Stomach smooth muscle (tissue), 2 donors: ENCODE measurements around the gene ZFYVE28.

ENCODE experiments used
- H3K27ac ChIP-seq: one replicate; pipeline ENCODE4 v1.7.0; 2013; ENCODE audit warnings: mild to moderate bottlenecking, low read length, inconsistent platforms
- H3K27me3 ChIP-seq, 2 donors: one replicate each; pipeline ENCODE4 v1.7.0; 2013; ENCODE audit warnings: low read length in 2 of 2; ENCODE audit not compliant: insufficient read depth in 2 of 2, control insufficient read depth in 1 of 2
- H3K36me3 ChIP-seq, 2 donors: one replicate each; pipeline ENCODE4 v1.7.0; 2013; ENCODE audit warnings: low read length in 2 of 2; ENCODE audit not compliant: control insufficient read depth in 2 of 2, insufficient read depth in 2 of 2
- H3K4me1 ChIP-seq: one replicate; pipeline ENCODE4 v1.7.0; 2013; ENCODE audit warnings: low read length; ENCODE audit not compliant: control insufficient read depth, insufficient read depth
- H3K4me3 ChIP-seq, 2 donors: one replicate each; pipeline ENCODE4 v1.7.0; 2013; ENCODE audit warnings: low read length in 2 of 2
- H3K9ac ChIP-seq, 2 donors: one replicate each; pipeline ENCODE4 v1.7.0; 2013; ENCODE audit warnings: low read length in 2 of 2, mild to moderate bottlenecking in 1 of 2
- H3K9me3 ChIP-seq, 2 donors: one replicate each; pipeline ENCODE4 v1.7.0; 2013; ENCODE audit warnings: low read length in 2 of 2; ENCODE audit not compliant: control insufficient read depth in 2 of 2
- donor health status: healthy.
- donor health status: Pancreatic carcinoma.

Gene ZFYVE28

DNA sequence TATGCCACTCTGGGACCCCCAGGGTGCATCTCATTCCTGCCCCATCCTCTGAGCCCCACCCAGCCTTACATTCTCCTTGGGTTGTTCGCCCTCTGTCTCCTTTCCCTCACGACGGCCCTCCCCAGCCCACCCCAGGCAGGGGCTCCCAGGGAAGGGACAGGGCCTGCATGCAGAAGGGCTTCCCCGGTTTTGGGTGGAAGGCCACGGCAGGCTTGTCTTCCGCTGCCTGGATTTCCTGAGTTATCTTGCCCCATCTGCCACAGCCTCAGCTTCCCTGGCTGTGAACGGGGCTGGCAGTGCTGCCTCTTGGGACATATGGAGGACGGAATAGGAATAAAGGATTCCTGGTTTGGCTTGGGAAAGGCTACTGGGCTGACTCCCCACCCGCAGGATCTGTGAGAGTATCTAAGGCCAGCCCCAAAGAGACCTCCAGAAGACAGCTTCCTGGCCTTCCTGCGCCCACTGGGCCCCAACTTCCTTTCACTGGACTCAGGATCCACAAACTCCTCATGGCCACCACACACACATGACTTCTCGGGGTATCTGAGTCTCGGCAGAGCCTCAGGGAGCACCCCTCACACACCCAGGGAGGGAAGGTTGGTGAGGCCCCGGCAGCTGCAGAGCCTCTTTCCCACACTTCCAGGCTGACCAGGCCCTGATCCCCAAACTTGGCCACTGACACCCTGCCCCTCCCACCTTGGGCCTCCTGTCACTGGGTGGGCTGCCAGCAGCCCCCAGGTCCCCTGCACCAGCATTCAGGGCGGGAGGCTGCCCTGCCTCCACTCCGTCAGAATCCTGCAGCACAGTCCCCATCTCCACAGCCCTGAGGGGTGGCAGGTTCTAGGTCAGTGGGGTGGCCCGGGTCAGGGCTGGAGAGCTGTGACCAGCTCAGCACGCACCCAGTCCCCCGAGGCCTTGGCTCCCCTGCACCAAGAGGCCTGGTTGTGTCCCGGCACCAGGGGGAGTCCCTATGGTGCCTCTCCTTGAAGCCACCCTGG lies 153.0 kb downstream of the ZFYVE28 start:
- Histone ChIP-seq H3K27me3 (no peaks in the 10 kb centered on the region), H3K27ac (peak overlapping the region; percentile 80), H3K36me3 (no peaks in the 10 kb centered on the region), H3K9ac (peak overlapping the region; percentile 53 to 55), H3K4me1 (peaks cover 49% of the 10 kb centered on the region), H3K9me3 (no peaks in the 10 kb centered on the region), H3K4me3 (peak overlapping the region in 1 of 2 donors; percentile 35)

- Histone ChIP-seq H3K4me1 (peaks cover 58% of the 10 kb centered on the region), H3K36me3 (no peaks in the 10 kb centered on the region), H3K27me3 (no peaks in the 10 kb centered on the region), H3K9me3 (no peaks in the 10 kb centered on the region), H3K27ac (no peak overlapping the region), H3K4me3 (no peak overlapping the region), H3K9ac (peak overlapping the region in 1 of 2 donors; percentile 29)
Observed at GRCh38 chr4:2264481-2265041, 153.9 kb downstream of the ZFYVE28 start.

DNA sequence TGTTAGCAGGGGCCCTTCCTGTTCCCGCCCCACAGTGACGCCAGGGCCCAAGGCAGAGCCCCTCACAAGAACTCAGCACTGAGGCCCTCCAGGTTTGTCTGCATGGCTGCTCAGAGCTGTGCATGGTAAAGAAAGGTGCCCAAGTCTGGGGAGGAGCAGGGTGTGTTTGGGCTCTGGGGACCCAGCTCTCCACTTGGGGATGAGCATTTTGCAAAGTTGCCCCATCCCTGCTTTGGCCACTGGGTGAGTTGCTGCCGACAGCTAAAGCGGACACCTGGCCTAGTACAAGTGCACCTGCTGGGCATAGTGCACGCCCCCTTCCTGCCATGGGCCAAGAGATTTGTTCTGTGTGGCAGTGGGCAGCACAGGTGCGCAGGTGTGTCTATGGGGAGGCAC lies 154.5 kb downstream of the ZFYVE28 start:
- Histone ChIP-seq H3K36me3 (no peaks in the 10 kb centered on the region), H3K27me3 (no peaks in the 10 kb centered on the region), H3K4me3 (no peak overlapping the region), H3K4me1 (peaks cover 64% of the 10 kb centered on the region), H3K9me3 (no peaks in the 10 kb centered on the region), H3K27ac (no peak overlapping the region), H3K9ac (no peak overlapping the region)

- Histone ChIP-seq H3K36me3 (no peaks in the 10 kb centered on the region), H3K9ac (peak overlapping the region; percentile 82 to 87), H3K27me3 (no peaks in the 10 kb centered on the region), H3K9me3 (no peaks in the 10 kb centered on the region), H3K4me1 (peaks cover 75% of the 10 kb centered on the region), H3K27ac (peak overlapping the region; percentile 96), H3K4me3 (peak overlapping the region; percentile 67 to 78)
Observed at GRCh38 chr4:2262944-2263250, 155.5 kb downstream of the ZFYVE28 start.

DNA sequence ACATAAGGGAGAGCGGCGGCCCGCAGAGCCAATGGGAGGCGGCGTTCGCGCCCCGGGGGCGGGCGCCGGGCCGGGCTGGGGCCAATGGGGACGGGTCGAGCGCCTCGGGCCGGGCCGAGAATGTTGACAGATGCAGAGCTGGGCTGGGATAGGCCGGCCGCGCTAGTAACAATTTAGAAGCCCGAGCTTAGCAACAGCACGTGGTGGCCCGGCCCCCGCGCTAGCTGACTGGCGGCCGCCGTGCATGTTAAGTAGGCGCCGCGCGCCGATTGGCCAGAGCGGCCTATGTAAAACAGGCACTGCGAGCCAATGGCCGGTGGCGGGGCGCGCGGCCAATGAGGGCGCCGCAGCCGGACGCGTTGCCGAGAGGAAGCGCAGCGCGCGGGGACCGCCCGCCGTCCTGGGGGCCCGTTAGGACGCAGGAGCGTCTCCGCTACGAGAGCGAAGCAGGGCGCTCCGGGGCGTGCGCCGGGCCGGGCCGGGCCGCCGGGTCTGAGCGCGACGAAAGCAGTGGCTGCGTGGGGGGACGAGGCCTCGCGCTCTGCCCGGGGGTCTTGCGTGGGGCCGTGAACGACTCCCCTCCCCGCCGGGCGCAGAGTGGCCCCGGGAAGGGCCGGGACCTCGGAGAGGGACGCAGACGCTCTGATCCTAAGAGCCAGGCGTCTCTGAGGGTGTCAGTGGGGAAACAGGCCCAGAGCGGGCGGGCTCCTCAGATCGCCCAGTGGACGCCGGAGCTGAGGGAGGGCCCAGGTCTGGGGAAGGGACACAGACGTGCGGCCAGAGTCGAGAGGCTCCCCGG lies 156.1 kb downstream of the ZFYVE28 start:
- H3K9me3 ChIP-seq, result no peaks in the 10 kb centered on the region
- H3K4me3 ChIP-seq, result peak overlapping the region; percentile 67 to 81
- peak overlapping the region; percentile 82 to 87 for H3K9ac ChIP-seq
- no peaks in the 10 kb centered on the region for H3K27me3 ChIP-seq
- H3K27ac ChIP-seq, result peak overlapping the region; percentile 96
- no peaks in the 10 kb centered on the region for H3K36me3 ChIP-seq
- H3K4me1 ChIP-seq, result peaks cover 79% of the 10 kb centered on the region

- peak within 1 kb of the TSS; percentile 96 for H3K27ac ChIP-seq
- peak within 1 kb of the TSS; percentile 82 to 87 for H3K9ac ChIP-seq
- peaks cover 79% of the 10 kb centered on the region for H3K4me1 ChIP-seq
- no peaks in the 10 kb centered on the region for H3K27me3 ChIP-seq
- H3K4me3 ChIP-seq, result peak within 1 kb of the TSS; percentile 67 to 81
- H3K36me3 ChIP-seq, result no peaks in the 10 kb centered on the region
- H3K9me3 ChIP-seq, result no peaks in the 10 kb centered on the region
Observed at GRCh38 chr4:2261853-2262144, 156.6 kb downstream of the ZFYVE28 start, which contains the start of gene MXD4. TSS of gene MXD4 (minus strand) at chr4:2262109. CDS start at chr4:2261980, 129 bp downstream.

DNA sequence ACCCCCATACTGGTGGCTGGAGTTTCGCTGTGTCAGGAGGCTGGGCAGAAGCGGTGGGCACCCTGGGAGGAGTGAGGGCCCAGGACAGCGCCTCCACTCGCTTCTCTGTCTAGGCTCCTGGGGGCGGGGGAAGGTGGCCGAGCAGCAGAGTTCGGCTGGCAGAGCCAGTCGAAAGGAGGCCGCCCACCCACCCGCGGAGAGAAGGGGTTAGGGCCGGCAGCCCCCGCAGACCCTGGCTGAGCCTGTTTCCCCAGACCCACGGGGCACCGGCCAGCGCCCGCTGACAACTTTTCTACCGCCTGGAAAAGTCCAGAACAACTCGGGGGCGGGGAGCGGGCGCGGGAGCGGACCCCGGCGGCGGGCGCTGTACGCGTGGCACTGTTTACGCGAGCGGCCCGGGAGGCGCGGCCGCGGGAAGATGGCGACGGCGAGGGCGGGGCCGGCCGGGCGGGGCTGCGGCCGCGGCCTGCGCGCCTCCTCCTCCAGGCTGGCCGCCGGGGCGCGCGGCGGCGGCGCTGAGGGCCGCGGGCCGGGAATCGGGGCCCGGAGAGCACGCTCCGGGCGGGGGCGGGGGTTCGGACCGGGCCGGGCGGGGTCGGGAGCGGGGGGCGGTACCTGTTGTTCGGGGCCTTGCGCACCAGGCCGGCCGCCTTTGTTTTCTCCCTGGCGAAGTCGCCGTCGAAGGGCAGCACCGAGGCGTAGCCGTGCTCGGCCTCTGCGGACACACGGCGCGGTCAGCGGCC lies 157.2 kb downstream of the ZFYVE28 start:
- Histone ChIP-seq H3K4me3 (peak overlapping the region; percentile 61 to 81), H3K4me1 (peaks cover 80% of the 10 kb centered on the region), H3K9me3 (no peaks in the 10 kb centered on the region), H3K27me3 (no peaks in the 10 kb centered on the region), H3K36me3 (no peaks in the 10 kb centered on the region), H3K9ac (peak overlapping the region; percentile 48 to 68), H3K27ac (peak overlapping the region; percentile 80)

DNA sequence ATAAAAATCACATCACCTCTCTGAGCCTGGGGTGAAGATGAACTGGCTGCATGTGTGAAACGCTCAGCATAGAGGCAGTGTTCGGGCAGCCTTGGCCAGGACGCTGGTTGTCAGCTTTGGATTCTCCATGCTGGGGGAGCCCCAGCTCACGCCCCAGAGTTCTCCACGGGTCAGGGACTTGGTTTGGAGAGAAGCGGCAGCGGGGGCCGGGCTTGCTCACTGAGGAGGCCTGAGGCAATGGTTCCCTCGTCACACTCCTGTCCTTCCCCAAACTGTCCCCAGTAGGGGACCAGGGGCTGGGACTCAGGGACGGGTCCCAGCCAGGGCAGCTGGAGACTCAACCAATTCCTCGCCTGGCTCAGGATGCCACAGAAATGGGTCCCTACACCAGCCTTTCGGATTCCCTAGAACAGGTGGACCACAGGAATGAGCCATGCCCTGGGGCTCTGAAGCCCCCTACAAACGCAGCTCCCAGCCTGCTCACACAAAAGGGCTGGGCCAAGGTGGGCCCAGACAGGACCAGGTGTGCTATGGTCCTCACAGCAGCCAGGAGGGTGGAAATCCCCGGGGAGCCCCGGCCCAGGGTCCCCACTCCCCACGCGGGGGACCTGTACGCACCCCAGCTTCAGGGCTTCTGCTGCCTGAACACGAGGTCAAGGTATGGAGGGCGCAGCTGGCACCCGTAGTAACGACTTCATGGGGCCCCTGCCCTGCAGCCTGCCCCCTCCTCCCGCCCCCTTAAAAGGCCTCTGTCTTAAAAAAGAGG lies 157.9 kb downstream of the ZFYVE28 start:
- Histone ChIP-seq H3K9me3 (no peaks in the 10 kb centered on the region), H3K27ac (peak overlapping the region; percentile 80), H3K9ac (peak overlapping the region; percentile 31 to 66), H3K4me1 (peaks cover 80% of the 10 kb centered on the region), H3K4me3 (peak overlapping the region; percentile 61 to 81), H3K36me3 (no peaks in the 10 kb centered on the region), H3K27me3 (no peaks in the 10 kb centered on the region)

GRCh38 chr4:2259541-2260343 lies 158.7 kb downstream of the ZFYVE28 start:
- peak overlapping the region; percentile 80 for H3K27ac ChIP-seq
- H3K36me3 ChIP-seq, result peaks cover 0 to 5% of the 10 kb centered on the region in 2 donors
- peak overlapping the region; percentile 61 to 81 for H3K4me3 ChIP-seq
- H3K27me3 ChIP-seq, result no peaks in the 10 kb centered on the region
- no peaks in the 10 kb centered on the region for H3K9me3 ChIP-seq
- peak overlapping the region; percentile 31 to 66 for H3K9ac ChIP-seq
- H3K4me1 ChIP-seq, result peaks cover 82% of the 10 kb centered on the region
